ENCODE measurements around the gene CCT2. TPM values are rescaled to one million over a fixed set of nuclear protein-coding genes. Genes with fewer than 3 reads are reported as not detected.

CCT2 gene
- total and polyA plus RNA-seq, 2 of the 8 experiments (the other 6 are each of a cell fraction or from before 2014, with no cell fraction given), result 244 to 419 TPM

DNA sequence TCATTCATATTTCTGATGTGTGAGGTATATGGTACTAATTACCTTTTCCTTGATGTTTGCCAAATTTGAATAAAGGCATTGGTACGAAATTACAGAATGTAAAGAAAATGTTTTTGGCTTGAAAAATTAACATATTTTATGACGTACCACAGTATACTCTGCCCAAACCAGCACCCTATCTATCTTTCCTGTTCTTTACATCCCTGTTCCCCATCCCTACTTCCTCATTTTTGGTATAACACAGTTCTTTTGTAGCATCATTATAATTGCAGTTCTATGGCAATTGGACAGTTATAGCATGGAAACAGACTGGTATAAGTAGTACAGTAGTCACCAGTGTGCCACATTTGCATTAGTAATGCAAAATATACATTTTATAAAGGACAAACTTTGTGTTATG lies 7.0 kb upstream of the CCT2 start:
- Histone ChIP-seq H3K79me1 (ENCODE audit: low read depth, low read length) (no peaks in the 10 kb centered on the region), H3K4me1 (replicated peaks in 1 of 4; ENCODE audit: control insufficient read depth in 3 of 4, insufficient read depth in 4 of 4, low read length in 3 of 4) (no peaks in the 10 kb centered on the region), H2BK20ac (ENCODE audit: low read length) (no peak overlapping the region), H4K20me1 (replicated peaks in 1 of 2; ENCODE audit: control insufficient read depth in 1 of 2, insufficient read depth in 2 of 2, low read length in 2 of 2) (peaks cover 2% of the 10 kb centered on the region in 2 experiments), H2AK5ac (ENCODE audit: low read depth, low read length) (no peak overlapping the region), H4K91ac (replicated peaks; ENCODE audit: insufficient read length, low read length) (no peak overlapping the region), H2BK5ac (ENCODE audit: low read depth, low read length) (no peak overlapping the region), H2AFZ (ENCODE audit: low read length) (no peak overlapping the region), H3K27me3 (replicated peaks in 1 of 4; ENCODE audit: control insufficient read depth in 3 of 4, extremely low read depth in 1 of 4, insufficient read depth in 3 of 4, low read length in 3 of 4) (no peaks in the 10 kb centered on the region), H2BK15ac (ENCODE audit: low read length) (no peak overlapping the region), H3K23ac (ENCODE audit: insufficient read length) (no peak overlapping the region), H2BK120ac (replicated peaks; ENCODE audit: low read depth, low read length) (no peak overlapping the region), H3K56ac (replicated peaks; ENCODE audit: insufficient read length, low read depth, low read length) (no peak overlapping the region), H3K4me2 (ENCODE audit: insufficient read depth in 1 of 2, low read depth in 2 of 2, low read length in 2 of 2) (no peak overlapping the region), H3K4ac (replicated peaks; ENCODE audit: insufficient read length, low read depth, low read length) (no peak overlapping the region), H3K9me3 (ENCODE audit: insufficient read depth in 2 of 2, low read depth in 1 of 2, low read length in 1 of 2) (no peaks in the 10 kb centered on the region), H4K5ac (ENCODE audit: insufficient read length, low read depth, low read length) (no peak overlapping the region), H3K23me2 (ENCODE audit: low read depth, low read length) (no peaks in the 10 kb centered on the region), H2BK12ac (ENCODE audit: low read depth, low read length) (no peak overlapping the region), H3K14ac (ENCODE audit: insufficient read length) (no peak overlapping the region), H3K36me3 (ENCODE audit: control insufficient read depth in 2 of 4, insufficient read depth in 4 of 4, low read length in 3 of 4) (peaks cover 9 to 20% (median 18%) of the 10 kb centered on the region in 4 experiments; a peak in 7 of 8 replicates), H4K8ac (ENCODE audit: extremely low read depth, insufficient read depth, low read length) (no peak overlapping the region), H3K79me2 (ENCODE audit: control insufficient read depth in 1 of 2, insufficient read depth in 2 of 2, low read length in 2 of 2) (no peaks in the 10 kb centered on the region), H3K27ac (ENCODE audit: low read depth, low read length) (no peak overlapping the region), H3K9ac (replicated peaks in 1 of 4; ENCODE audit: extremely low read depth in 1 of 4, low read depth in 3 of 4, low read length in 3 of 4) (no peak overlapping the region), H3K18ac (ENCODE audit: extremely low read depth, low read length) (no peak overlapping the region), H3K4me3 (ENCODE audit: extremely low read depth in 1 of 4, insufficient read depth in 2 of 4, low read depth in 3 of 4, low read length in 4 of 4) (no peak overlapping the region)
- TF ChIP-seq, protein P1, sequence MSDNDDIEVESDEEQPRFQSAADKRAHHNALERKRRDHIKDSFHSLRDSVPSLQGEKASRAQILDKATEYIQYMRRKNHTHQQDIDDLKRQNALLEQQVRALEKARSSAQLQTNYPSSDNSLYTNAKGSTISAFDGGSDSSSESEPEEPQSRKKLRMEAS (IDR thresholded peaks at IDR 0.05), result no peak
- TF ChIP-seq CHD2 (IDR thresholded peaks at IDR 0.05; ENCODE audit: low read length) (no peak), SRF (IDR thresholded peaks at IDR 0.05; ENCODE audit: low read depth, low read length) (no peak), SUZ12 (IDR thresholded peaks at IDR 0.05; ENCODE audit: low read length) (no peak)
- DNase-seq (ENCODE audit: low read depth in 1 of 2, low spot score in 2 of 2) (no peak), FAIRE-seq (no peak)
- 76% methylated on average over 2 of the region's 2 CpGs; no CpG with 5 or more reads in 1 of the 2 experiments for WGBS, 2 experiments (ENCODE audit: extremely low coverage in 1 of 2, insufficient coverage in 1 of 2, insufficient read length in 1 of 2, insufficient replicate concordance in 2 of 2, low coverage in 1 of 2, low lambda C conversion rate in 2 of 2, missing lambda C conversion rate in 1 of 2)
- POLR2A ChIA-PET (ENCODE audit: partially characterized antibody), result no interaction called here
- CTCF ChIA-PET (ENCODE audit: partially characterized antibody), result interaction anchor here (1.2 to 8.6 kb wide), 3 partner anchors 8 to 32 kb away, joined by 3 to 69 read pairs (median 15); no protein-coding TSS in a partner anchor
